PC-9 (cell line): ENCODE results near the gene ANKRD9.

ENCODE experiments used
- EZH2 ChIP-seq: fragments of 200-600 bp; sonication (generic); IDR thresholded peaks from 2 replicates; pipeline ENCODE4 v1.8.0; 2017; ENCODE audit warnings: antibody characterized with exemption, low read depth
- TF ChIP-seq, protein P1 (sequence below): fragments of 200-600 bp; sonication (generic); conservative IDR thresholded peaks from 2 replicates; pipeline ENCODE4 v1.6.1; 2017; ENCODE audit warnings: mixed run types, antibody characterized with exemption, mild to moderate bottlenecking, moderate library complexity

GRCh38 chr14:102513899-102514772, 4.6 kb upstream of the ANKRD9 start:
- TF ChIP-seq, protein P1, sequence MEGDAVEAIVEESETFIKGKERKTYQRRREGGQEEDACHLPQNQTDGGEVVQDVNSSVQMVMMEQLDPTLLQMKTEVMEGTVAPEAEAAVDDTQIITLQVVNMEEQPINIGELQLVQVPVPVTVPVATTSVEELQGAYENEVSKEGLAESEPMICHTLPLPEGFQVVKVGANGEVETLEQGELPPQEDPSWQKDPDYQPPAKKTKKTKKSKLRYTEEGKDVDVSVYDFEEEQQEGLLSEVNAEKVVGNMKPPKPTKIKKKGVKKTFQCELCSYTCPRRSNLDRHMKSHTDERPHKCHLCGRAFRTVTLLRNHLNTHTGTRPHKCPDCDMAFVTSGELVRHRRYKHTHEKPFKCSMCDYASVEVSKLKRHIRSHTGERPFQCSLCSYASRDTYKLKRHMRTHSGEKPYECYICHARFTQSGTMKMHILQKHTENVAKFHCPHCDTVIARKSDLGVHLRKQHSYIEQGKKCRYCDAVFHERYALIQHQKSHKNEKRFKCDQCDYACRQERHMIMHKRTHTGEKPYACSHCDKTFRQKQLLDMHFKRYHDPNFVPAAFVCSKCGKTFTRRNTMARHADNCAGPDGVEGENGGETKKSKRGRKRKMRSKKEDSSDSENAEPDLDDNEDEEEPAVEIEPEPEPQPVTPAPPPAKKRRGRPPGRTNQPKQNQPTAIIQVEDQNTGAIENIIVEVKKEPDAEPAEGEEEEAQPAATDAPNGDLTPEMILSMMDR: no peak
- TF ChIP-seq EZH2: no peak
